HG03108 (cell line): Measurements from ENCODE around the gene CALCB.

Experiments
- ATAC-seq: cut with Tn5 transposase; IDR thresholded peaks from one replicate; pipeline ENCODE4 v1.9.1; 2021; ENCODE audit warnings: moderate library complexity; ENCODE audit not compliant: unreplicated experiment

The CALCB gene

DNA sequence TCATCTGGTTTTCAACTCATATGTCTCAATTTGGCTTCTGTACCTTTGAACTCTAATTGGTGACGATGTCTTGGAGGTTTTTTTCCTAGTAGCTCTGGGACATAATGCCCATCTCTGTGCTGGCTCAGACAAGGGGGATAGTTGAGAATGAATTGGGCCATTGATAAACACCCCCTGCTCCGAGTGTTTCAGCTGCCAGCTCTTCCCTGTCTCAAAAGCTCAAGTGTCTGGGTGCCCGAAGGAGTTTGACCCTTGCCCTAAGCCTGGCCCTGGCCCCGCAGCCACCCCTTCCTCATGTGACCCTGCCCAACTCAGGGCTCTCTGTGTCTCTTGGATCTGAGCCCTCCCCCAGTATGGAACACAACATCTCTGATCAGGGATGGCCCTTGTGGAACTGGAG is 44.4 kb downstream of the CALCB start:
- no peak for ATAC-seq

- ATAC-seq, result no peak
Observed at GRCh38 chr11:15118431-15118830, 45.0 kb downstream of the CALCB start.

DNA sequence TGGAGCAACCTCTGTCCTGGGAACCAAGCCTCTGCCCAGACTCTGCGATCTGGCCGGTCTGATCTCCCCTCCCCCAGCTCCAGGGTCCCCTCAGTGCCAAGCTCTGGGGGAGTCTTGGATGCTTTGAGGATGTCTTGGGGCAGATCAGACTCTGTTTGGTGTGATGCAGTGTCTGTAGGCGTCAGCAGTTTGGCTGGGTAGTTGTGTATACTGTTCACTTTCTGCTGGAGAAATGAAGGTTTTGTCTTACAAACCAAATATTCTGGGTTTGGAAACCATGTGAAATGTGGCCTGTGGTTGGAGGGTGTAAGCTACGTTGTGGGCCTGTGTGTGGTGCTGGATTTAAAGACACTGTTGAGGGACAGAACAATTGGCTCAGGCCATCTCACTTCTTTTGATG is 46.0 kb downstream of the CALCB start:
- no peak for ATAC-seq

- no peak for ATAC-seq
Observed at GRCh38 chr11:15119826-15120225, 46.4 kb downstream of the CALCB start.

DNA sequence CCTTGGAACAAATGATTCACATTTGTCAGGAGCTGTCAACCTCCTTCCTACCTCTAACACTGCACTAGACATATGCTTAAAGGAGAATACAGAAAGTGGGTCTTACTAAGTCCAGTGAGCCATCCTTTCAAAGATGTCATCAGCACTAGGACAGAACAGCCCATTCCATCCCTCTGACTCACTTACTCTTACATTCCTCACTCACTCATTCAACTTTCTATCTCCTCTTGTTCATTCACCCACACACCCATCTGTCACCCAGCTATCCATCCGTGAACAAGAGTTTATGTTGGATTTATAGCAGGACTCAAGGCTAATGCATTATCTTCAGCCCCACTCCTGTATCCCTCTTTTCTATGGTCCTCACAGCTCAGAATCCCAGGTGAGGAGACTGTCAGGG is 50.5 kb downstream of the CALCB start:
- ATAC-seq, result no peak

GRCh38 chr11:15124528-15124927 is 51.1 kb downstream of the CALCB start:
- no peak for ATAC-seq

GRCh38 chr11:15127341-15127740 is 53.9 kb downstream of the CALCB start:
- no peak for ATAC-seq
